HG02884 (cell line): Measurements from ENCODE around the gene ORAI2.

ENCODE experiments used
- ATAC-seq: cut with Tn5 transposase; IDR thresholded peaks from one replicate; pipeline ENCODE4 v1.9.1; 2021; ENCODE audit warnings: mild to moderate bottlenecking, moderate library complexity; ENCODE audit not compliant: unreplicated experiment

Gene ORAI2

GRCh38 chr7:102413611-102414010, 19.8 kb upstream of the ORAI2 start:
- no peak for ATAC-seq

- ATAC-seq = no peak
Observed at GRCh38 chr7:102415685-102416225, 17.6 kb upstream of the ORAI2 start.

GRCh38 chr7:102416406-102416805, 17.0 kb upstream of the ORAI2 start:
- no peak for ATAC-seq

GRCh38 chr7:102417105-102417504, 16.3 kb upstream of the ORAI2 start:
- ATAC-seq = no peak

GRCh38 chr7:102418592-102418991, 14.8 kb upstream of the ORAI2 start:
- ATAC-seq = no peak

- no peak for ATAC-seq
Observed at GRCh38 chr7:102421706-102422240, 11.6 kb upstream of the ORAI2 start.

GRCh38 chr7:102424129-102424551, 9.2 kb upstream of the ORAI2 start:
- ATAC-seq = no peak

- no peak for ATAC-seq
Observed at GRCh38 chr7:102424787-102425218, 8.6 kb upstream of the ORAI2 start.

- ATAC-seq = peak; percentile 56
Observed at GRCh38 chr7:102425639-102426267, 7.6 kb upstream of the ORAI2 start.

- ATAC-seq = peak; percentile 51
Observed at GRCh38 chr7:102426268-102427018, 6.9 kb upstream of the ORAI2 start.

- ATAC-seq = no peak
Observed at GRCh38 chr7:102427019-102427405, 6.4 kb upstream of the ORAI2 start.

- no peak for ATAC-seq
Observed at GRCh38 chr7:102429141-102429899, 4.1 kb upstream of the ORAI2 start.

- no peak for ATAC-seq
Observed at GRCh38 chr7:102431617-102432298, 1.6 kb upstream of the ORAI2 start.

- ATAC-seq = peak; percentile 21
Observed at GRCh38 chr7:102432442-102433218, 745 bp upstream of the ORAI2 start.

GRCh38 chr7:102434039-102434486, 688 bp downstream of the ORAI2 start:
- ATAC-seq = no peak

GRCh38 chr7:102436118-102436517, 2.7 kb downstream of the ORAI2 start:
- no peak for ATAC-seq

GRCh38 chr7:102439963-102440795, 6.8 kb downstream of the ORAI2 start:
- ATAC-seq = no peak

GRCh38 chr7:102444961-102445673, 11.7 kb downstream of the ORAI2 start:
- peak; percentile 42 for ATAC-seq
